CD4-positive, alpha-beta T cell (primary cell): Measurements from ENCODE around the gene GPR173. TPM values are rescaled to one million over a fixed set of nuclear protein-coding genes. Genes with fewer than 3 reads are reported as not detected.
A peak's percentile ranks its signal among the peaks of the same experiment; 100 is the strongest.

Source experiments
- ATAC-seq: fragments of 200-7000 bp; cut with Tn5 transposase; one replicate; pipeline ENCODE4 v1.10.0; 2022; ENCODE audit warnings: mild to moderate bottlenecking; ENCODE audit not compliant: poor library complexity
- CTCF ChIA-PET: fragments of 350-600 bp; sonication (Branson Sonifier 250); formaldehyde crosslinking; loops from one replicate; lab custom pipeline; 2021; ENCODE audit warnings: antibody characterized with exemption, inconsistent platforms; lab: Charles Lee
- POLR2A ChIA-PET: fragments of 350-600 bp; sonication (Branson Sonifier 250); formaldehyde crosslinking; loops from one replicate; lab custom pipeline; 2021; ENCODE audit warnings: antibody characterized with exemption, inconsistent platforms; lab: Charles Lee
- DNase-seq, 14 experiments: peaks; one replicate each; pipeline ENCODE4 v3.0.0-alpha.2; 2013 to 2020; ENCODE audit warnings: mixed read lengths in 2 of 14
- H3K27ac ChIP-seq, 2 donors: one replicate each; pipeline versions ENCODE4 v1.5.1 to v1.7.0; 2013; ENCODE audit warnings: low read length in 2 of 2, low read depth in 1 of 2, mild to moderate bottlenecking in 1 of 2
- H3K27me3 ChIP-seq, 2 experiments: 1 replicate in 1 of 2; 2 replicates in 1 of 2; pipeline versions ENCODE4 v1.6.1 to v1.7.0; 2013; ENCODE audit warnings: low read length in 2 of 2, control low read depth in 1 of 2, mild to moderate bottlenecking in 1 of 2, moderate library complexity in 1 of 2; ENCODE audit not compliant: insufficient read depth in 2 of 2, control insufficient read depth in 1 of 2
- H3K36me3 ChIP-seq: one replicate; pipeline ENCODE4 v1.6.1; 2013; ENCODE audit warnings: low read length, control low read depth; ENCODE audit not compliant: insufficient read depth
- H3K4me1 ChIP-seq: one replicate; pipeline ENCODE4 v1.6.1; 2013; ENCODE audit warnings: low read length, control low read depth; ENCODE audit not compliant: insufficient read depth
- H3K4me3 ChIP-seq: one replicate; pipeline ENCODE4 v1.5.1; 2013; ENCODE audit warnings: mild to moderate bottlenecking, low read length, moderate library complexity
- H3K9me3 ChIP-seq, 2 experiments: 1 replicate in 1 of 2; 2 replicates in 1 of 2; pipeline versions ENCODE4 v1.6.1 to v1.7.0; 2013; ENCODE audit warnings: low read length in 2 of 2, mild to moderate bottlenecking in 2 of 2, control low read depth in 1 of 2, moderate library complexity in 1 of 2; ENCODE audit not compliant: control insufficient read depth in 1 of 2, insufficient read depth in 1 of 2
- H3K27ac Mint-ChIP-seq: one replicate; pipeline ENCODE4 v1.8.0; 2020; ENCODE audit warnings: mixed read lengths
- H3K27me3 Mint-ChIP-seq: one replicate; pipeline ENCODE4 v1.8.0; 2021; ENCODE audit warnings: mixed read lengths
- H3K36me3 Mint-ChIP-seq: one replicate; pipeline ENCODE4 v1.8.0; 2021; ENCODE audit warnings: low read depth, mixed read lengths
- H3K4me1 Mint-ChIP-seq: one replicate; pipeline ENCODE4 v1.8.0; 2021; ENCODE audit warnings: low read depth, mixed read lengths
- H3K4me3 Mint-ChIP-seq: one replicate; pipeline ENCODE4 v1.8.0; 2020; ENCODE audit warnings: mild to moderate bottlenecking, mixed read lengths
- H3K9me3 Mint-ChIP-seq: one replicate; pipeline ENCODE4 v1.8.0; 2020; ENCODE audit warnings: mixed read lengths
- CTCF ChIP-seq: fragments of 200-600 bp; IDR thresholded peaks from one replicate; pipeline ENCODE4 v1.8.0; 2022; ENCODE audit warnings: antibody characterized with exemption, mild to moderate bottlenecking
- intact Hi-C, 2 experiments: fragments of 100-400 bp; cut with DNase I in 1 of 2; cut with micrococcal nuclease in 1 of 2; formaldehyde crosslinking; loops; one replicate each; pipeline versions ENCODE4 v1.15.1 to v1.9.0; 2023 to 2025; cut with DNase I, micrococcal nuclease
- total RNA-seq, 174 experiments: library from RNA in 2 of 174; stranded (reverse) in 2 of 174; gene quantifications; one replicate each; pipeline ENCODE4 v1.2.3 and lab custom pipeline; 2021 to 2026

GPR173 gene
- total RNA-seq, 2 experiments from 2014 or later: not detected

GRCh38 chrX:53094582-53094905 is 46.0 kb downstream of the GPR173 start:
- peak overlapping the region; percentile 93 for H3K4me3 Mint-ChIP-seq
- intact Hi-C loops: loop anchor here in 1 of 2 experiments (5.0 to 10.0 kb wide), 2 partner anchors 97 to 830 kb away; no protein-coding TSS in a partner anchor
- DNase-seq: no peak
- H3K27ac Mint-ChIP-seq: peak overlapping the region; percentile 93
- ChIA-PET CTCF (no interaction called here), POLR2A (interaction anchor here (1.0 to 1.7 kb wide), 3 partner anchors 8 to 131 kb away, joined by 4 to 15 read pairs (median 6); partner anchors contain the start of gene TSPYL2)
- Histone ChIP-seq H3K27me3 (no peaks in the 10 kb centered on the region), H3K27ac (peak overlapping the region; percentile 15 to 85), H3K4me1 (peaks cover 16% of the 10 kb centered on the region), H3K9me3 (no peaks in the 10 kb centered on the region), H3K36me3 (peaks cover under 1% of the 10 kb centered on the region), H3K4me3 (peak overlapping the region; percentile 81)
- TF ChIP-seq CTCF: no peak
- no peaks in the 10 kb centered on the region for H3K27me3 Mint-ChIP-seq
- H3K4me1 Mint-ChIP-seq: peaks cover 30% of the 10 kb centered on the region
- no peaks in the 10 kb centered on the region for H3K9me3 Mint-ChIP-seq
- peaks cover 13% of the 10 kb centered on the region for H3K36me3 Mint-ChIP-seq
- no peak for ATAC-seq

GRCh38 chrX:53095796-53096195 is 47.2 kb downstream of the GPR173 start:
- ATAC-seq (no peak), DNase-seq (no peak)
- Mint-ChIP-seq H3K27ac (peak overlapping the region; percentile 41), H3K4me1 (peaks cover 29% of the 10 kb centered on the region), H3K4me3 (peak overlapping the region; percentile 63), H3K27me3 (no peaks in the 10 kb centered on the region), H3K9me3 (no peaks in the 10 kb centered on the region), H3K36me3 (peaks cover 14% of the 10 kb centered on the region)
- Histone ChIP-seq H3K4me1 (peaks cover 16% of the 10 kb centered on the region), H3K36me3 (peaks cover 2% of the 10 kb centered on the region), H3K27ac (no peak overlapping the region), H3K27me3 (no peaks in the 10 kb centered on the region), H3K9me3 (no peaks in the 10 kb centered on the region), H3K4me3 (no peak overlapping the region)
- POLR2A ChIA-PET: interaction anchor here (0.8 kb wide), 1 partner anchor 14 kb away, joined by 5 read pairs; the partner anchor contains the start of gene TSPYL2
- CTCF ChIA-PET: no interaction called here
- no peak for TF ChIP-seq CTCF
- intact Hi-C loops: loop anchor here in 1 of 2 experiments (10.0 kb wide), 1 partner anchor 831 kb away; no protein-coding TSS in a partner anchor

- H3K27me3 Mint-ChIP-seq: no peaks in the 10 kb centered on the region
- no peak overlapping the region for H3K4me3 Mint-ChIP-seq
- H3K4me1 Mint-ChIP-seq: peaks cover 4% of the 10 kb centered on the region
- no peak for TF ChIP-seq CTCF
- Histone ChIP-seq H3K36me3 (no peaks in the 10 kb centered on the region), H3K4me1 (no peaks in the 10 kb centered on the region), H3K9me3 (no peaks in the 10 kb centered on the region), H3K27ac (no peak overlapping the region), H3K4me3 (no peak overlapping the region), H3K27me3 (no peaks in the 10 kb centered on the region)
- DNase-seq (no peak), ATAC-seq (no peak)
- ChIA-PET CTCF (no interaction called here), POLR2A (no interaction called here)
- intact Hi-C loops: no loop called here
- H3K36me3 Mint-ChIP-seq: peaks cover 15% of the 10 kb centered on the region
- no peak overlapping the region for H3K27ac Mint-ChIP-seq
- no peaks in the 10 kb centered on the region for H3K9me3 Mint-ChIP-seq
These were observed 66.4 kb downstream of the GPR173 start for GRCh38 chrX:53114864-53115549.
